ENCODE measurements around the gene CMSS1. TPM values are rescaled to one million over a fixed set of nuclear protein-coding genes. Genes with fewer than 3 reads are reported as not detected.

Gene CMSS1
- total RNA-seq, 1 donor from 2014 or later: 17.3 TPM

GRCh38 chr3:99873269-99874102 lies 55.8 kb downstream of the CMSS1 start:
- TF ChIP-seq CTCF (IDR thresholded peaks at IDR 0.05): no peak
- intact Hi-C loops (cut with DNase I): no loop called here
- Histone ChIP-seq H3K4me1 (peaks cover 43% of the 10 kb centered on the region), H3K36me3 (no peaks in the 10 kb centered on the region), H3K27ac (peak overlapping the region; percentile 31), H3K9me3 (no peaks in the 10 kb centered on the region), H3K27me3 (ENCODE audit: low read depth) (no peaks in the 10 kb centered on the region), H3K4me3 (peak overlapping the region; percentile 65)
- DNase-seq (no peak), ATAC-seq (no peak)

GRCh38 chr3:99874237-99875002 lies 56.8 kb downstream of the CMSS1 start:
- Histone ChIP-seq H3K27ac (peak overlapping the region; percentile 93), H3K27me3 (ENCODE audit: low read depth) (no peaks in the 10 kb centered on the region), H3K36me3 (no peaks in the 10 kb centered on the region), H3K4me3 (peak overlapping the region; percentile 65), H3K4me1 (peaks cover 37% of the 10 kb centered on the region), H3K9me3 (no peaks in the 10 kb centered on the region)
- DNase-seq (no peak), ATAC-seq (no peak)
- intact Hi-C loops (cut with DNase I): no loop called here
- no peak for TF ChIP-seq CTCF (IDR thresholded peaks at IDR 0.05)

GRCh38 chr3:99875581-99875928 lies 57.9 kb downstream of the CMSS1 start:
- no peak for DNase-seq
- Histone ChIP-seq H3K27me3 (ENCODE audit: low read depth) (no peaks in the 10 kb centered on the region), H3K36me3 (no peaks in the 10 kb centered on the region), H3K4me3 (peak overlapping the region; percentile 65), H3K4me1 (peaks cover 28% of the 10 kb centered on the region), H3K9me3 (no peaks in the 10 kb centered on the region), H3K27ac (peak overlapping the region; percentile 93)
- intact Hi-C loops (cut with DNase I): no loop called here
- TF ChIP-seq CTCF (IDR thresholded peaks at IDR 0.05): no peak
- ATAC-seq: peak; percentile 67 to 69

- Histone ChIP-seq H3K4me1 (peaks cover 30% of the 10 kb centered on the region), H3K27ac (peak overlapping the region; percentile 93), H3K4me3 (peak overlapping the region; percentile 65), H3K27me3 (ENCODE audit: low read depth) (no peaks in the 10 kb centered on the region), H3K9me3 (no peaks in the 10 kb centered on the region), H3K36me3 (no peaks in the 10 kb centered on the region)
- peak; percentile 15 for TF ChIP-seq CTCF (IDR thresholded peaks at IDR 0.05)
- intact Hi-C loops (cut with DNase I): no loop called here
- DNase-seq: peak; percentile 89
- ATAC-seq: peak; percentile 98
These were observed 58.5 kb downstream of the CMSS1 start for GRCh38 chr3:99875929-99876841.

- no peak for ATAC-seq
- no peak for DNase-seq
- Histone ChIP-seq H3K4me1 (peaks cover 38% of the 10 kb centered on the region), H3K36me3 (no peaks in the 10 kb centered on the region), H3K4me3 (no peak overlapping the region), H3K27me3 (ENCODE audit: low read depth) (no peaks in the 10 kb centered on the region), H3K9me3 (no peaks in the 10 kb centered on the region), H3K27ac (peak overlapping the region; percentile 93)
- no peak for TF ChIP-seq CTCF (IDR thresholded peaks at IDR 0.05)
- intact Hi-C loops (cut with DNase I): no loop called here
These were observed 59.4 kb downstream of the CMSS1 start for GRCh38 chr3:99877031-99877579.

All from lower lobe of right lung (tissue), 2 donors.